Measurements from ENCODE around the gene TCHHL1. TPM values are rescaled to one million over a fixed set of nuclear protein-coding genes. Genes with fewer than 3 reads are reported as not detected.

The TCHHL1 gene
- not detected for total RNA-seq

GRCh38 chr1:152089014-152089674, at the start of gene TCHHL1:
TSS of gene TCHHL1 (minus strand) at chr1:152089064. CDS start at chr1:152088143, 921 bp downstream.
- Histone ChIP-seq H3K27me3 (no peaks in the 10 kb centered on the region), H3K9ac (ENCODE audit: low read depth in 2 of 2, low read length in 2 of 2) (no peak within 1 kb of the TSS), H3K36me3 (no peaks in the 10 kb centered on the region), H3K27ac (no peak within 1 kb of the TSS), H3K4me3 (no peak within 1 kb of the TSS), H3K9me3 (no peaks in the 10 kb centered on the region), H3K4me1 (no peaks in the 10 kb centered on the region)
- TF ChIP-seq CTCF (IDR thresholded peaks at IDR 0.05): no peak
- no peak for DNase-seq
- intact Hi-C loops (cut with DNase I): no loop called here

- intact Hi-C loops (cut with DNase I): no loop called here
- DNase-seq: no peak
- Histone ChIP-seq H3K27me3 (peaks cover 6% of the 10 kb centered on the region), H3K4me1 (no peaks in the 10 kb centered on the region), H3K27ac (no peak overlapping the region), H3K9me3 (no peaks in the 10 kb centered on the region), H3K36me3 (no peaks in the 10 kb centered on the region), H3K4me3 (no peak overlapping the region), H3K9ac (ENCODE audit: low read depth in 2 of 2, low read length in 2 of 2) (no peak overlapping the region)
- TF ChIP-seq CTCF (IDR thresholded peaks at IDR 0.05): no peak
Observed at GRCh38 chr1:152137215-152137614, 48.4 kb upstream of the TCHHL1 start.

- DNase-seq: no peak
- Histone ChIP-seq H3K4me3 (no peak overlapping the region), H3K27me3 (peaks cover 2% of the 10 kb centered on the region), H3K27ac (no peak overlapping the region), H3K9me3 (no peaks in the 10 kb centered on the region), H3K36me3 (no peaks in the 10 kb centered on the region), H3K9ac (ENCODE audit: low read depth in 2 of 2, low read length in 2 of 2) (no peak overlapping the region), H3K4me1 (no peaks in the 10 kb centered on the region)
- no peak for TF ChIP-seq CTCF (IDR thresholded peaks at IDR 0.05)
- intact Hi-C loops (cut with DNase I): no loop called here
Observed at GRCh38 chr1:152130186-152130585, 41.3 kb upstream of the TCHHL1 start.

- no peak for TF ChIP-seq CTCF (IDR thresholded peaks at IDR 0.05)
- Histone ChIP-seq H3K9me3 (no peaks in the 10 kb centered on the region), H3K27me3 (peaks cover 3% of the 10 kb centered on the region), H3K9ac (ENCODE audit: low read depth in 2 of 2, low read length in 2 of 2) (no peak overlapping the region), H3K4me1 (no peaks in the 10 kb centered on the region), H3K4me3 (no peak overlapping the region), H3K27ac (no peak overlapping the region), H3K36me3 (no peaks in the 10 kb centered on the region)
- intact Hi-C loops (cut with DNase I): no loop called here
- DNase-seq: no peak
Observed at GRCh38 chr1:152127673-152128072, 38.8 kb upstream of the TCHHL1 start.

GRCh38 chr1:152125834-152126443, 37.1 kb upstream of the TCHHL1 start:
- Histone ChIP-seq H3K36me3 (no peaks in the 10 kb centered on the region), H3K9me3 (no peaks in the 10 kb centered on the region), H3K9ac (ENCODE audit: low read depth in 2 of 2, low read length in 2 of 2) (no peak overlapping the region), H3K4me1 (no peaks in the 10 kb centered on the region), H3K27ac (no peak overlapping the region), H3K27me3 (peaks cover 3% of the 10 kb centered on the region), H3K4me3 (no peak overlapping the region)
- DNase-seq: no peak
- TF ChIP-seq CTCF (IDR thresholded peaks at IDR 0.05): no peak
- intact Hi-C loops (cut with DNase I): no loop called here

Measured in colonic mucosa (tissue), 4 donors.